Measurements from ENCODE around the gene ADORA2A. TPM values are rescaled to one million over a fixed set of nuclear protein-coding genes. Genes with fewer than 3 reads are reported as not detected.

ADORA2A gene
- polyA plus RNA-seq, 2 of the 4 experiments (the other 2 are of a cell fraction), result 0.48 to 1.8 TPM

DNA sequence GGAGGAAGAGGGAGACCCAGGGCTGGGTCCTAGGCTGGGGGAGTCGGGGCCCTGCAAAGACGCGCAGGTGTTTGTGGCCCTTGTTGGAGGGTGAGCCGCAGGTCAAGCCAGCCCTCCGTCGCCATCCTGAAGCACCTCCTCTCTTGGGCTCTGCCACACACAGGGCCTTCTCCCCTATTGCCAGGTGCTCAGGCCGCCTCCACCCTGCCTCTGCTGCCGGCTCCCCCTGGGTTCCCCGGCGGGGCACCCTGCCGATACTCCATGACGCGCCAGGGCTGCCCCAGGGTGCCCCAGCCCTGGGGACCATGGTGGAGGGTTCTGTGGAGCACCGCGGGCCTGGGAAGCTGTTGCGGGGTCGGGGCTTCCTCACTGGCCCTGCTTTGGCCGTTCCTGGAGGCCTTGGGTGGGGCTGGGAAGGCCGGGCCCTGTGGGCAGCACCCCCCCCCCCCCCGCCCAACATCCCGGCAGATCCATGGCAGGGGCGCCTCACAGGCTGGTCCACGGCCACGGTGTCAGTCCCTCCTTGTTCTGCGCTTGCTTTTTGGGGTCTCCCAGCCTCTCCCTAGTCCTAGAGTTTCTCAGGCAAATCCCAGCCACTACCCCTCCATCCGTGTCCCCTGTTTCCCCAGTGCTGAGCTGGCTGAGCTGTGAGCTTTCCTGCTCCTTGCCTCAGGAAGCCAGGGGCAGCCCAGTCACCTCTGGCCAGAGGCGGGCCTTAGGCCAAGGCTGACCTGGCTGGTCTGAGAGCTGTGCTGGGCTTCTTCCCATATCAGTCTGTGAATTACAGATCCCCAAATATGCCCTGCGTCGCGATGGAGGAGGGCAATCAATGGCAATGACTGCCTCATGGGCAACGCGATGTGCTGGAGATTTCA lies 2.3 kb upstream of the ADORA2A start:
- no peaks in the 10 kb centered on the region for H3K9me3 ChIP-seq
- no peak overlapping the region for H3K27ac ChIP-seq
- H3K4me2 ChIP-seq, result no peak overlapping the region
- FAIRE-seq (no peak), DNase-seq (ENCODE audit: low read depth in 1 of 2, low spot score in 1 of 2) (no peak), ATAC-seq (no peak)
- H3K4me3 ChIP-seq, result no peak overlapping the region
- no peaks in the 10 kb centered on the region for H3K4me1 ChIP-seq
- TF ChIP-seq GATA3 (IDR thresholded peaks at IDR 0.05; ENCODE audit: borderline replicate concordance), result no peak
- TF ChIP-seq, protein P1, sequence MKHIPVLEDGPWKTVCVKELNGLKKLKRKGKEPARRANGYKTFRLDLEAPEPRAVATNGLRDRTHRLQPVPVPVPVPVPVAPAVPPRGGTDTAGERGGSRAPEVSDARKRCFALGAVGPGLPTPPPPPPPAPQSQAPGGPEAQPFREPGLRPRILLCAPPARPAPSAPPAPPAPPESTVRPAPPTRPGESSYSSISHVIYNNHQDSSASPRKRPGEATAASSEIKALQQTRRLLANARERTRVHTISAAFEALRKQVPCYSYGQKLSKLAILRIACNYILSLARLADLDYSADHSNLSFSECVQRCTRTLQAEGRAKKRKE (CRISPR knock-in tag; IDR thresholded peaks at IDR 0.05; ENCODE audit: low read depth), result no peak
- TF ChIP-seq CHD4 (IDR thresholded peaks at IDR 0.05; ENCODE audit: borderline replicate concordance), result no peak
- TF ChIP-seq, protein P2, sequence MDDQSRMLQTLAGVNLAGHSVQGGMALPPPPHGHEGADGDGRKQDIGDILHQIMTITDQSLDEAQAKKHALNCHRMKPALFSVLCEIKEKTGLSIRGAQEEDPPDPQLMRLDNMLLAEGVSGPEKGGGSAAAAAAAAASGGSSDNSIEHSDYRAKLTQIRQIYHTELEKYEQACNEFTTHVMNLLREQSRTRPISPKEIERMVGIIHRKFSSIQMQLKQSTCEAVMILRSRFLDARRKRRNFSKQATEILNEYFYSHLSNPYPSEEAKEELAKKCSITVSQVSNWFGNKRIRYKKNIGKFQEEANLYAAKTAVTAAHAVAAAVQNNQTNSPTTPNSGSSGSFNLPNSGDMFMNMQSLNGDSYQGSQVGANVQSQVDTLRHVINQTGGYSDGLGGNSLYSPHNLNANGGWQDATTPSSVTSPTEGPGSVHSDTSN (IDR thresholded peaks at IDR 0.05), result no peak
- no peak for TF ChIP-seq NFE2L2 (conservative IDR thresholded peaks at IDR 0.05; ENCODE audit: low read length)
- TF ChIP-seq, protein P3, sequence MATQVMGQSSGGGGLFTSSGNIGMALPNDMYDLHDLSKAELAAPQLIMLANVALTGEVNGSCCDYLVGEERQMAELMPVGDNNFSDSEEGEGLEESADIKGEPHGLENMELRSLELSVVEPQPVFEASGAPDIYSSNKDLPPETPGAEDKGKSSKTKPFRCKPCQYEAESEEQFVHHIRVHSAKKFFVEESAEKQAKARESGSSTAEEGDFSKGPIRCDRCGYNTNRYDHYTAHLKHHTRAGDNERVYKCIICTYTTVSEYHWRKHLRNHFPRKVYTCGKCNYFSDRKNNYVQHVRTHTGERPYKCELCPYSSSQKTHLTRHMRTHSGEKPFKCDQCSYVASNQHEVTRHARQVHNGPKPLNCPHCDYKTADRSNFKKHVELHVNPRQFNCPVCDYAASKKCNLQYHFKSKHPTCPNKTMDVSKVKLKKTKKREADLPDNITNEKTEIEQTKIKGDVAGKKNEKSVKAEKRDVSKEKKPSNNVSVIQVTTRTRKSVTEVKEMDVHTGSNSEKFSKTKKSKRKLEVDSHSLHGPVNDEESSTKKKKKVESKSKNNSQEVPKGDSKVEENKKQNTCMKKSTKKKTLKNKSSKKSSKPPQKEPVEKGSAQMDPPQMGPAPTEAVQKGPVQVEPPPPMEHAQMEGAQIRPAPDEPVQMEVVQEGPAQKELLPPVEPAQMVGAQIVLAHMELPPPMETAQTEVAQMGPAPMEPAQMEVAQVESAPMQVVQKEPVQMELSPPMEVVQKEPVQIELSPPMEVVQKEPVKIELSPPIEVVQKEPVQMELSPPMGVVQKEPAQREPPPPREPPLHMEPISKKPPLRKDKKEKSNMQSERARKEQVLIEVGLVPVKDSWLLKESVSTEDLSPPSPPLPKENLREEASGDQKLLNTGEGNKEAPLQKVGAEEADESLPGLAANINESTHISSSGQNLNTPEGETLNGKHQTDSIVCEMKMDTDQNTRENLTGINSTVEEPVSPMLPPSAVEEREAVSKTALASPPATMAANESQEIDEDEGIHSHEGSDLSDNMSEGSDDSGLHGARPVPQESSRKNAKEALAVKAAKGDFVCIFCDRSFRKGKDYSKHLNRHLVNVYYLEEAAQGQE (IDR thresholded peaks at IDR 0.05), result no peak
- TF ChIP-seq TFCP2L1 (CRISPR knock-in tag; IDR thresholded peaks at IDR 0.05), result no peak
- no peak for TF ChIP-seq ZFP36 (IDR thresholded peaks at IDR 0.05; ENCODE audit: borderline replicate concordance, partially characterized antibody)
- no peak for TF ChIP-seq MYC (IDR thresholded peaks at IDR 0.05; ENCODE audit: borderline replicate concordance, low read length)
- TF ChIP-seq RAD21 (conservative IDR thresholded peaks at IDR 0.05 in 1 of 2, IDR thresholded peaks at IDR 0.05 in 1 of 2), result no peak
- no peak for TF ChIP-seq CBX2 (IDR thresholded peaks at IDR 0.05; ENCODE audit: borderline replicate concordance, low read depth)
- no peak for TF ChIP-seq KDM5A (IDR thresholded peaks at IDR 0.05)
- TF ChIP-seq FOSL2 (IDR thresholded peaks at IDR 0.05), result no peak
- no peak for TF ChIP-seq FOSL2 (CRISPR knock-in tag; IDR thresholded peaks at IDR 0.05)
- TF ChIP-seq NPAS2 (CRISPR knock-in tag; IDR thresholded peaks at IDR 0.05; ENCODE audit: borderline replicate concordance), result no peak
- TF ChIP-seq KDM1A (IDR thresholded peaks at IDR 0.05; ENCODE audit: low read depth), result no peak
- TF ChIP-seq, protein P4, sequence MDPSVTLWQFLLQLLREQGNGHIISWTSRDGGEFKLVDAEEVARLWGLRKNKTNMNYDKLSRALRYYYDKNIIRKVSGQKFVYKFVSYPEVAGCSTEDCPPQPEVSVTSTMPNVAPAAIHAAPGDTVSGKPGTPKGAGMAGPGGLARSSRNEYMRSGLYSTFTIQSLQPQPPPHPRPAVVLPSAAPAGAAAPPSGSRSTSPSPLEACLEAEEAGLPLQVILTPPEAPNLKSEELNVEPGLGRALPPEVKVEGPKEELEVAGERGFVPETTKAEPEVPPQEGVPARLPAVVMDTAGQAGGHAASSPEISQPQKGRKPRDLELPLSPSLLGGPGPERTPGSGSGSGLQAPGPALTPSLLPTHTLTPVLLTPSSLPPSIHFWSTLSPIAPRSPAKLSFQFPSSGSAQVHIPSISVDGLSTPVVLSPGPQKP (IDR thresholded peaks at IDR 0.05; ENCODE audit: low read depth, low read length), result no peak
- TF ChIP-seq JUN (IDR thresholded peaks at IDR 0.05), result no peak
- TF ChIP-seq ESRRA (IDR thresholded peaks at IDR 0.05; ENCODE audit: borderline replicate concordance, low read length), result no peak
- no peak for TF ChIP-seq HOXA7 (CRISPR knock-in tag; IDR thresholded peaks at IDR 0.05)
- TF ChIP-seq EP300 (IDR thresholded peaks at IDR 0.05), result no peak
- ChIA-PET CTCF (interaction anchor here (1.0 to 3.8 kb wide), 11 partner anchors 10 to 103 kb away, joined by 3 to 16 read pairs (median 6); no protein-coding TSS in a partner anchor), POLR2A (no interaction called here)
- 90% methylated on average over 12 of the region's 32 CpGs for WGBS (ENCODE audit: missing lambda C conversion rate)

Data from A549 (cell line).